ENCODE results near the gene CELF2. TPM values are rescaled to one million over a fixed set of nuclear protein-coding genes. Genes with fewer than 3 reads are reported as not detected.

CELF2 gene
- total RNA-seq, 3 donors from 2014 or later: 40.0 to 178 (median 45.6) TPM

- no peaks in the 10 kb centered on the region for H3K27me3 ChIP-seq
- no peak overlapping the region for H3K4me3 ChIP-seq
- H3K36me3 ChIP-seq: no peaks in the 10 kb centered on the region
- no peaks in the 10 kb centered on the region for H3K4me1 ChIP-seq
- H3K9me3 ChIP-seq: no peaks in the 10 kb centered on the region
- intact Hi-C loops (cut with DNase I; ENCODE audit: low total_unique reads): loop anchor here (5.0 kb wide), 1 partner anchor 118 kb away; no protein-coding TSS in a partner anchor
- DNase-seq (ENCODE audit: low spot score in 2 of 2): no peak
- H3K27ac ChIP-seq: no peak overlapping the region
- TF ChIP-seq POLR2A (IDR thresholded peaks at IDR 0.05) (no peak), CTCF (IDR thresholded peaks at IDR 0.05) (no peak), POLR2AphosphoS5 (IDR thresholded peaks at IDR 0.05) (no peak)
Measured at GRCh38 chr10:11065567-11065966, 47.9 kb downstream of the CELF2 start.

- no peaks in the 10 kb centered on the region for H3K36me3 ChIP-seq
- no peaks in the 10 kb centered on the region for H3K9me3 ChIP-seq
- H3K27ac ChIP-seq: no peak overlapping the region
- no peak overlapping the region for H3K4me3 ChIP-seq
- H3K4me1 ChIP-seq: no peaks in the 10 kb centered on the region
- TF ChIP-seq POLR2A (IDR thresholded peaks at IDR 0.05) (no peak), CTCF (IDR thresholded peaks at IDR 0.05) (no peak), POLR2AphosphoS5 (IDR thresholded peaks at IDR 0.05) (no peak)
- DNase-seq (ENCODE audit: low spot score in 2 of 2): no peak
- intact Hi-C loops (cut with DNase I; ENCODE audit: low total_unique reads): loop anchor here (5.0 kb wide), 1 partner anchor 119 kb away; no protein-coding TSS in a partner anchor
- H3K27me3 ChIP-seq: no peaks in the 10 kb centered on the region
Measured at GRCh38 chr10:11066520-11066919, 48.8 kb downstream of the CELF2 start.

GRCh38 chr10:11068861-11069633 is 51.4 kb downstream of the CELF2 start:
- H3K4me3 ChIP-seq: no peak overlapping the region
- H3K27ac ChIP-seq: no peak overlapping the region
- TF ChIP-seq POLR2A (IDR thresholded peaks at IDR 0.05): no peak
- no peak for TF ChIP-seq CTCF (IDR thresholded peaks at IDR 0.05)
- TF ChIP-seq POLR2AphosphoS5 (IDR thresholded peaks at IDR 0.05): no peak
- intact Hi-C loops (cut with DNase I; ENCODE audit: low total_unique reads): loop anchor here (5.0 kb wide), 1 partner anchor 122 kb away; no protein-coding TSS in a partner anchor
- H3K4me1 ChIP-seq: no peaks in the 10 kb centered on the region
- no peak for DNase-seq (ENCODE audit: low spot score in 2 of 2)
- no peaks in the 10 kb centered on the region for H3K27me3 ChIP-seq
- H3K36me3 ChIP-seq: no peaks in the 10 kb centered on the region
- H3K9me3 ChIP-seq: no peaks in the 10 kb centered on the region

DNA sequence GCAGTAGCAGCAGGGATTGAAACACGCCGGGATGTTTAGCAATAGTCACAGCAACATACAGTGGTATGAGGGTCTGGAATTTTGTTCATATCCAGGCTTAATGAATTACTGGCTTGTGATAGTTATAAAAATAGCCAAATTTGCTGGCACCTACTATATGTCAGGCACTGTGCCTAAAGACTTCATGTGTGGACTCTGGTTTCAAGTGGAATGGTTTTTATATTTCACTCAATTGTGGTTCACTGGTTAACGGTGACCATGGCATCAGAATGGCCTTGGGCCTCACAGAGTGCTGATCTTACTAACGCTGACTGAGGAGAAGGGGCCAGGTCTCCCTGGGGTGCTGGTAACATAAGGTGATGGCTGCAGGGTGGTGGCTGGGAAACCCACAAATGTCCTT is 55.7 kb downstream of the CELF2 start:
- TF ChIP-seq POLR2AphosphoS5 (IDR thresholded peaks at IDR 0.05) (no peak), POLR2A (IDR thresholded peaks at IDR 0.05) (no peak), CTCF (IDR thresholded peaks at IDR 0.05) (no peak)
- H3K27ac ChIP-seq: no peak overlapping the region
- H3K27me3 ChIP-seq: no peaks in the 10 kb centered on the region

GRCh38 chr10:11074536-11075267 is 57.0 kb downstream of the CELF2 start:
- no peak overlapping the region for H3K27ac ChIP-seq
- H3K36me3 ChIP-seq: no peaks in the 10 kb centered on the region
- no peak for DNase-seq (ENCODE audit: low spot score in 2 of 2)
- intact Hi-C loops (cut with DNase I; ENCODE audit: low total_unique reads): loop anchor here (5.0 kb wide), 1 partner anchor 952 kb away; no protein-coding TSS in a partner anchor
- no peaks in the 10 kb centered on the region for H3K4me1 ChIP-seq
- H3K27me3 ChIP-seq: no peaks in the 10 kb centered on the region
- TF ChIP-seq POLR2A (IDR thresholded peaks at IDR 0.05) (no peak), POLR2AphosphoS5 (IDR thresholded peaks at IDR 0.05) (no peak), CTCF (IDR thresholded peaks at IDR 0.05) (no peak)
- no peaks in the 10 kb centered on the region for H3K9me3 ChIP-seq
- no peak overlapping the region for H3K4me3 ChIP-seq

More for the DNA sequence above, 55.7 kb downstream of the CELF2 start:
- H3K4me3 ChIP-seq: no peak overlapping the region
- no peak for DNase-seq (ENCODE audit: low spot score in 2 of 2)
- no peaks in the 10 kb centered on the region for H3K9me3 ChIP-seq
- intact Hi-C loops (cut with DNase I; ENCODE audit: low total_unique reads): no loop called here
- H3K36me3 ChIP-seq: no peaks in the 10 kb centered on the region
- no peaks in the 10 kb centered on the region for H3K4me1 ChIP-seq
